ENCODE data around the gene SIGLEC12. TPM values are rescaled to one million over a fixed set of nuclear protein-coding genes. Genes with fewer than 3 reads are reported as not detected.

The SIGLEC12 gene
- total and polyA plus RNA-seq, 2 of the 13 experiments (the other 11 are each of a cell fraction or from before 2014, with no cell fraction given), result not detected

- ChIA-PET POLR2A (no interaction called here), CTCF (ENCODE audit: low intra/inter-chr PET ratio, low total read pairs) (no interaction called here)
- no peak overlapping the region for H3K27ac ChIP-seq (ENCODE audit: extremely low read length, insufficient read depth, low read length)
- no TSS peak for BruUV-seq (replicated peaks)
- no peak for TF ChIP-seq USF2 (IDR thresholded peaks at IDR 0.05; ENCODE audit: low read depth, low read length)
- TF ChIP-seq USF2 (CRISPR knock-in tag; IDR thresholded peaks at IDR 0.05; ENCODE audit: borderline replicate concordance), result no peak
- TF ChIP-seq BRCA1 (CRISPR knock-in tag; IDR thresholded peaks at IDR 0.05), result no peak
- TF ChIP-seq ETV5 (CRISPR knock-in tag; IDR thresholded peaks at IDR 0.05; ENCODE audit: borderline replicate concordance), result no peak
- TF ChIP-seq ZNF205 (CRISPR knock-in tag; IDR thresholded peaks at IDR 0.05), result no peak
- no peak for TF ChIP-seq RARG (CRISPR knock-in tag; IDR thresholded peaks at IDR 0.05; ENCODE audit: low read depth)
- TF ChIP-seq RARA (CRISPR knock-in tag; IDR thresholded peaks at IDR 0.05), result no peak
- TF ChIP-seq CEBPB (IDR thresholded peaks at IDR 0.05; ENCODE audit: borderline replicate concordance, low read depth, low read length), result no peak
- TF ChIP-seq SMAD3 (CRISPR knock-in tag; IDR thresholded peaks at IDR 0.05), result no peak
- no peak for TF ChIP-seq NAIF1 (CRISPR knock-in tag; IDR thresholded peaks at IDR 0.05; ENCODE audit: borderline replicate concordance)
- TF ChIP-seq ZNF281 (CRISPR knock-in tag; IDR thresholded peaks at IDR 0.05; ENCODE audit: borderline replicate concordance), result no peak
- TF ChIP-seq ZNF143 (CRISPR knock-in tag; IDR thresholded peaks at IDR 0.05), result no peak
- TF ChIP-seq, protein P1, sequence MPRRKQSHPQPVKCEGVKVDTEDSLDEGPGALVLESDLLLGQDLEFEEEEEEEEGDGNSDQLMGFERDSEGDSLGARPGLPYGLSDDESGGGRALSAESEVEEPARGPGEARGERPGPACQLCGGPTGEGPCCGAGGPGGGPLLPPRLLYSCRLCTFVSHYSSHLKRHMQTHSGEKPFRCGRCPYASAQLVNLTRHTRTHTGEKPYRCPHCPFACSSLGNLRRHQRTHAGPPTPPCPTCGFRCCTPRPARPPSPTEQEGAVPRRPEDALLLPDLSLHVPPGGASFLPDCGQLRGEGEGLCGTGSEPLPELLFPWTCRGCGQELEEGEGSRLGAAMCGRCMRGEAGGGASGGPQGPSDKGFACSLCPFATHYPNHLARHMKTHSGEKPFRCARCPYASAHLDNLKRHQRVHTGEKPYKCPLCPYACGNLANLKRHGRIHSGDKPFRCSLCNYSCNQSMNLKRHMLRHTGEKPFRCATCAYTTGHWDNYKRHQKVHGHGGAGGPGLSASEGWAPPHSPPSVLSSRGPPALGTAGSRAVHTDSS (CRISPR knock-in tag; conservative IDR thresholded peaks at IDR 0.05), result no peak
- DNase-seq (ENCODE audit: low spot score) (no peak), FAIRE-seq (no peak), ATAC-seq (no peak)
- no peak overlapping the region for H3K4me3 ChIP-seq (replicated peaks in 1 of 3; ENCODE audit: insufficient read depth in 1 of 3, low read depth in 2 of 3, low read length in 3 of 3)
- in situ Hi-C loops (cut with HindIII; ENCODE audit: extremely low pct_ligation_motif_present, low pct_unique_long_range_greater_than_20kb) (no loop called here), intact Hi-C loops (cut with micrococcal nuclease; ENCODE audit: unreplicated experiment) (no loop called here)
- no peaks in the 10 kb centered on the region for H3K4me1 ChIP-seq (ENCODE audit: insufficient read depth, low read length)
- no peak overlapping the region for H3K4me2 ChIP-seq (ENCODE audit: low read depth, low read length)
- H3K9me3 ChIP-seq (ENCODE audit: low read length), result no peaks in the 10 kb centered on the region
- H3K36me3 ChIP-seq (replicated peaks in 1 of 2; ENCODE audit: control insufficient read depth in 1 of 2, insufficient read depth in 2 of 2, low read length in 2 of 2), result no peaks in the 10 kb centered on the region
- 3% methylated on average over 1 of the region's 1 CpG for WGBS (ENCODE audit: low lambda C conversion rate)
- peaks cover 1 to 5% of the 10 kb centered on the region in 2 experiments; a peak in 3 of 5 replicates for H3K27me3 ChIP-seq (ENCODE audit: control insufficient read depth in 1 of 2, insufficient read depth in 2 of 2, low read length in 2 of 2)
- no peaks in the 10 kb centered on the region for H4K20me1 ChIP-seq (ENCODE audit: insufficient read depth, low read length)
- H2AFZ ChIP-seq (ENCODE audit: low read length), result no peak overlapping the region
- H3K79me2 ChIP-seq (ENCODE audit: insufficient read depth, low read length), result no peaks in the 10 kb centered on the region
- no peak overlapping the region for H3K9ac ChIP-seq (ENCODE audit: insufficient read depth, low read depth, low read length)
Measured at GRCh38 chr19:51535535-51535934, 33.9 kb upstream of the SIGLEC12 start.

Measured in HepG2 (cell line).